NB4 (cell line): ENCODE results near the gene SMCO2.

Source experiments
- POLR2A ChIP-seq: IDR thresholded peaks from 2 replicates; pipeline ENCODE4 v1.6.1; 2011; ENCODE audit warnings: mild to moderate bottlenecking; ENCODE audit not compliant: insufficient read length; ENCODE audit errors: extremely low read depth
- TF ChIP-seq, protein P1 (sequence below): IDR thresholded peaks from one replicate; pipeline ENCODE4 v1.5.1; 2012; ENCODE audit warnings: low read depth, low read length
- TF ChIP-seq, protein P2 (sequence below): IDR thresholded peaks from 2 replicates; pipeline ENCODE4 v1.6.1; 2011; ENCODE audit warnings: low read depth, low read length

DNA sequence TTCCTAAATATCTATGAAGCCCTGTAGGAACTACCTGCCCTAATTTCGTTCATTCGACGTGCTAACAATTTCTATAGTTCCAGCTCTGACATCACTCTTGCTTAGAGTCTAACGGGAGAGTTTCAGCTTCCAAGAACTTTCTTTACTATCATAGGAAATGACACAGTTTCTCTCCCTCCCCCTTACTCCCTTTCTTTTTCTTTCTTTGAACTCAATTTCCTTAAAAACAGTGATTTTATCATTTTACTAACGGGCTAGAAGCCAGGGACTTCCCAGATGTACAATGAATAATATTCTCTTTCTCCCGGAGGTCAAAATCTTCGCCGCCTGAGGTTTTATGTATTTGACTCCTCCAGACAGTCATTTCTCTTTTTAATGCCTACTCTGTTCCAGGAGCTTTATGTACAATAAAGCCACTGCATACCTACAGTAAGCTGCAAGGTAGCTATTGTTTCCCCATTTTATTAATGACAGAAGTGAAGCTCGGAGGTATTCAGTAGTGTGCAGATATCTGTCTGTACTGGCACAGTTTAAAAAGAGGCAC is 15.7 kb downstream of the SMCO2 start:
- no peak for TF ChIP-seq POLR2A
- TF ChIP-seq, protein P1, sequence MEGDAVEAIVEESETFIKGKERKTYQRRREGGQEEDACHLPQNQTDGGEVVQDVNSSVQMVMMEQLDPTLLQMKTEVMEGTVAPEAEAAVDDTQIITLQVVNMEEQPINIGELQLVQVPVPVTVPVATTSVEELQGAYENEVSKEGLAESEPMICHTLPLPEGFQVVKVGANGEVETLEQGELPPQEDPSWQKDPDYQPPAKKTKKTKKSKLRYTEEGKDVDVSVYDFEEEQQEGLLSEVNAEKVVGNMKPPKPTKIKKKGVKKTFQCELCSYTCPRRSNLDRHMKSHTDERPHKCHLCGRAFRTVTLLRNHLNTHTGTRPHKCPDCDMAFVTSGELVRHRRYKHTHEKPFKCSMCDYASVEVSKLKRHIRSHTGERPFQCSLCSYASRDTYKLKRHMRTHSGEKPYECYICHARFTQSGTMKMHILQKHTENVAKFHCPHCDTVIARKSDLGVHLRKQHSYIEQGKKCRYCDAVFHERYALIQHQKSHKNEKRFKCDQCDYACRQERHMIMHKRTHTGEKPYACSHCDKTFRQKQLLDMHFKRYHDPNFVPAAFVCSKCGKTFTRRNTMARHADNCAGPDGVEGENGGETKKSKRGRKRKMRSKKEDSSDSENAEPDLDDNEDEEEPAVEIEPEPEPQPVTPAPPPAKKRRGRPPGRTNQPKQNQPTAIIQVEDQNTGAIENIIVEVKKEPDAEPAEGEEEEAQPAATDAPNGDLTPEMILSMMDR: no peak
- TF ChIP-seq, protein P2, sequence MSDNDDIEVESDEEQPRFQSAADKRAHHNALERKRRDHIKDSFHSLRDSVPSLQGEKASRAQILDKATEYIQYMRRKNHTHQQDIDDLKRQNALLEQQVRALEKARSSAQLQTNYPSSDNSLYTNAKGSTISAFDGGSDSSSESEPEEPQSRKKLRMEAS: no peak
